ENCODE data around the gene SDK1.
A peak's percentile ranks its signal among the peaks of the same experiment; 100 is the strongest.

SDK1 gene

GRCh38 chr7:4017081-4017480 lies 716.0 kb downstream of the SDK1 start:
- no peak for DNase-seq (ENCODE audit: low read depth)

GRCh38 chr7:4017785-4018184 lies 716.7 kb downstream of the SDK1 start:
- DNase-seq (ENCODE audit: low read depth), result no peak

DNA sequence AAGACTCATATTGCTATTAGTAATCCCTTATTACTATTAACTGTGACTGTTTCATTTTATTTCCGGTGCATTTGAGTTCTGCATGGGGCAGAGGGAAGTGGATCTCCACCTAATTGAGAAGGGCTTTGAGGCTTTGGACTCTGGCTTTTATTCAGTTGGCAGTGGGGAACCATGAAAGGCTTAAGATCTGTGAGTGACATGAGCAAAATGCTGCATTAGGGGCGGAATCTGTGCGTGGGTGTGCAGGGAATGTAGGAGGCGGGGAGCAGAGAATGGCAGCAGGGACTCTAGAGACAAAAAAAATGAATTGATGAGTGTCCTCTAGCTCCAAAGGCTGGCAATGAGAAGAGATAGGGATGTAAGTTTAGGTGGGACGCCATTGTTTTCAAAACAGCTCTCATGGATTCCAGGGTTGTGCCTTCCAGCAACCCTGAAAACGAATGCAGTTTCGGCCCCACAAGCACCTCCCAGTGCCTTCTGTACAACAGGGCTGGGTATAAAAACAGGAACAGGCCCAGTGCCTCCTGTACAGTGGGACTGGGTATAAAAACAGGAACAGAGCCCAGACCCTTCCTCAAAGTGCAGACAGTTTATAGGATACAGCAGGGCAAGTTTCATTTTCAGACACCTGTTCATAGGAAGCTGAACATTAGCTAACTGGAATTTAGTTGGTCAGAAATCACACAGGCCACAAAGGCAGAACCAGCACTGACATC lies 717.7 kb downstream of the SDK1 start:
- DNase-seq (ENCODE audit: low read depth), result no peak

DNA sequence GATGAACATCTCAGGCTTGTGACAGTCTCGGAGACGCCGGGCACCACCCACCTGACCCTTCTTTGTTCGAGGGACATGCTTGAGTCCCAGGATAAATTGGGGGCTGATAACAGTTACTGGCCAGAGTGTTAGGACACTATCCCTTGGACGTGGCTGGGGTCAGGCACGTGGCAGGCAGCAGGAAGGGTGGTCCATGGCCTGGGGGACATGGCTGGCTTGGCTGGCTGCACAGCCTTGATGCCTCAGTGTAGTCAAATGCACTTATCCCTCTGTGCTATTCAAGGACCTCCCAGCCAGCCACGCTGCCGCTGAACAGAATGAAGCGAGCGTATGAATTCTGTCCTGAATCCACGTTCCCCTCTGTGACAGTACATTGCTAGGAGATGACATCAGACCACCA lies 719.0 kb downstream of the SDK1 start:
- DNase-seq (ENCODE audit: low read depth), result no peak

DNA sequence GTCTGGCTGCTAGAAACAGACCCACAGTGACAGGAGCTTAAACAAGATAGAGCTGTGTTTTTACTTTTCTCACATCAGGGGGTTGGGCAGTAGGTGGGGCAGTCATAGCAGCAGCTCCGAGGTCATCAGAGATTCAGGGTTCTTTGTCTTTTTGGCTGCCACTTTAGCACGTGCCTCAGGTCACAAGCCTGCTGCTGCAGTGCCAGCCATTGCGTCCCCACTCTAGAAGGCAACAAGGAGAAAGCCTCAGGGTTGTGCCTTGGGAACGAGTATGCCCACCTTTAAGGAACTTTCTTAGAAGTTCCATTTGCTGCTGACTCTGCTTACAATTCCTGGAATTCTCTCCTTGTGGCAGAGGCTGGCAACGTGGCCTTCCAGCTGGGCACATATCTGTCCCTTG lies 720.4 kb downstream of the SDK1 start:
- DNase-seq (ENCODE audit: low read depth), result no peak

DNA sequence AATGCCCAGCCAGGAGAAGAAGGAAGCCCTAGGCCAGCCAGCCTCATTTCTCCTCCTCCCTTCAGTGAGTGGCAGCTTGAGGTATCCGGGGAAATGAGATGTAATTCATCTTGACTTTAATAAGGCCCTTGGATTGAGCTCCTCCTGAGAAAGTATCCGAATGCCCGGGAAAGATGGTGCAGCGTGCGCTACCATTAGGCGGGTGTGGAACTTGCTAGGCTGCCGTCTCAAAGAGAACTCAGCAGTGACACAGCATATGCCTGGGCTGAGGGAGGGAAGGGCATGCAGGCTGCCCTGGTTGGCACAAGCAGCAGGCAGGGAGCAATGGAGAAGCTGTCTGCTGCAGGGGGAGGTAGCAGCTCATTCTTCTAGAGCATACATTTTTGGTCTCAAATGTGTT lies 721.2 kb downstream of the SDK1 start:
- no peak for DNase-seq (ENCODE audit: low read depth)

GRCh38 chr7:4023502-4023901 lies 722.5 kb downstream of the SDK1 start:
- no peak for DNase-seq (ENCODE audit: low read depth)

DNA sequence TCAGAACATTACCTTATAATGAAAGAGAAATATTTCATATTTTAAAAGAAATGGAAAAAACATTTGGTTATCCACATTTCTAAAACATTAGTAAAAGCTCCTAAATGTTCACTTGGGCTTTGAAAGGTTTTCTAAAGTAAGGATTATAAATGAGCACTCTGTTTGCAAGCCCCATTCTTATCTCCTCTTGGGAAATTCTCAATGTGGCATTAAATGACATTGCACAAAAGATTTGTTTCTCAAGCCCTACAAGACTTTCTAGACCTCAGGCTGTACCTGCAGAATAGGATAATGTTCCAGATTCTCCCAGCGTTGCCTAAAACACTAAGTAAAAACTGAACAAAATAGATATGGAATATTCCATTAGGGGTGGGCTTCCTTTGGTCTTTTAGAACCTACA lies 723.1 kb downstream of the SDK1 start:
- DNase-seq (ENCODE audit: low read depth), result peak; percentile 6

DNA sequence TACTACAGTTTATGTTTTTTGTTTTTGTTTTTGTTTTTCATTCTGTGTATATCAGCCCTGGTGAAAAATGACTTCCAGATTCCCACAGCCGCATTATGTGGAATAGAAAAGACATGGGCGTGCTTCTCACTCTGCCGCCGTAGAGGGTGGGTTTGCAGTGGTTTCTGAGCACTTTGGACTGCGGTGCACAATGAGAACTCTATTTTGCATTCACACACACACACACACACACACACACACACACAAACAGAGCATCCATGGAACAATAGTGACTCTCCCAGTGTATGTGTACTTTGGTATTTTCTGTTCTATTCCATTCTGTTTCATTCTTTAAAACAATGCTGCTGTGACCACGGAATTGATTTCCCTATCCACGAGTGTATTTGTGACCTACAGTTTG lies 723.8 kb downstream of the SDK1 start:
- no peak for DNase-seq (ENCODE audit: low read depth)

GRCh38 chr7:4025210-4025609 lies 724.2 kb downstream of the SDK1 start:
- no peak for DNase-seq (ENCODE audit: low read depth)

DNA sequence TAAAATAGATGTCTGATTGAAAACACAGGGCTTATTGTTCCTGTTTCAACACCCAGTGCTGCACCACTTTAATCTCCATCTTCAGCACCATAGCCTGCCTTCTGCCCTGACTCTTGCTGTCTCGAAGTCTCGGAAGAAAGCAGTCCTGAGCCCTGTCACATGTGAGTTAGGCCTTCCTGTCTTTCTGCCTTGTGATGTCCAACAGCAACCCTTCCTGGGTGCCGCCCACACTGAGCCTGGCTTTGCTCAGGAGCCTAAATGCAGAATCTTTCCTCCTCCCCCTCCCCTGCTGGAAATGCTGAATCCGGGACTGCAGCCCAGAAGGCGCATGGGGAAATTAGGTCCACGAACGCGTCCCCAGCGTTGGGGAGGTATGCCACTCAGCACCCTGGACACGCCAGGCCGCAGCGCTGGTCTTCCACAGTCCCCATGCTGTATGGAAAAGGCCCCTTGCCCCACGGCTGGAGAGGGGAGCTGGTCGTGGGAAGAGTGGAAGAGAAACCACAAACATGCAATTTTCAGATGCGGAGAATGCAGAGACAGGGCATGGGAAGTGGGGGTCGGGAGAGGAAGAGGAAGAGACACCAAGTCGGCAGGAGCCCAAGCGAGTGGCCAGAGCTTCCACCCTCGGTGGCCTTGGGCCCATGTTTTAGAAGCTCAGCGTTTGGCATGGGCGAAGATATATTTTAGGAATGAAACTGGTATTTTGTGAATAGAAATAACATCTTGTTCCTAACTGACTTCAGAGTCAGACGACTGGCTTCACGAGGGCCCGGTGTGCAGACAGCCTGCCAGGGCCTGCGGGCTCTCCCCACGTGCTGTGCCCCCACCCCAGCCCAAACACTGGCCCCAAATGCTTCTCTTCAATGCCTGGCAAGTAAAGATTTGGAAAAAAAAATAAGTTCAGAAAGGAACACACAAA lies 724.9 kb downstream of the SDK1 start:
- DNase-seq (ENCODE audit: low read depth), result peak; percentile 36

- no peak for DNase-seq (ENCODE audit: low read depth)
These were observed 726.0 kb downstream of the SDK1 start for GRCh38 chr7:4026941-4027486.

- no peak for DNase-seq (ENCODE audit: low read depth)
These were observed 727.2 kb downstream of the SDK1 start for GRCh38 chr7:4028221-4028620.

GRCh38 chr7:4029941-4030340 lies 728.9 kb downstream of the SDK1 start:
- DNase-seq (ENCODE audit: low read depth), result no peak

DNA sequence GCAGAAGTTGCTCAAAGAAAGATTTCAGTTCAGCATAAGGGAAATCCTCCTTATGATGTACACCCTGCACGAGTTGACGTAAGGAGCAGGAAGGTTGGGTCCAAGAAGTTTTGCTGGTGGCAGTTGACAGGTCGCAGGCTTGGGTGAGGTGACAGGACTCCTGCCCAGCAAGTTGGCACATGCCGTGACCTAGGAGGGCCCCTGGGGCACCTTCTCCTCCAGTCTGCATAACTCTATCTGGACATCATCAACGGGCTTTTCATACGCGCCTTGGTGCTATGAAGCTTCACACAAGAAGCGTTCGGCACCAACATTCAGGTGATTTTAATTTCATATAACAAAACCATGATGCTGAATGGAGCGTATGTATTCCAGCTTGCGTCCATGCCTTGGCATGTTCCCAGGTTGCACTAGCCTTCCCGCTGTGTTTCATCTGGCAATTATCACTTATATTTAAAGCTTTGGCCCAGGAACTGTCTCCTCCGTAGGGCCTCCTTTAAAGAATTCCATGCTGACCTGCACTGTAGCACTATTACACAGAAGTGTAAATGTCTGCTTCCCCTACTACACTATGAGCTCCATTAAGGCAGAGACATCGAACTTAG lies 729.4 kb downstream of the SDK1 start:
- no peak for DNase-seq (ENCODE audit: low read depth)

- DNase-seq (ENCODE audit: low read depth), result no peak
These were observed 732.9 kb downstream of the SDK1 start for GRCh38 chr7:4033996-4034395.

DNA sequence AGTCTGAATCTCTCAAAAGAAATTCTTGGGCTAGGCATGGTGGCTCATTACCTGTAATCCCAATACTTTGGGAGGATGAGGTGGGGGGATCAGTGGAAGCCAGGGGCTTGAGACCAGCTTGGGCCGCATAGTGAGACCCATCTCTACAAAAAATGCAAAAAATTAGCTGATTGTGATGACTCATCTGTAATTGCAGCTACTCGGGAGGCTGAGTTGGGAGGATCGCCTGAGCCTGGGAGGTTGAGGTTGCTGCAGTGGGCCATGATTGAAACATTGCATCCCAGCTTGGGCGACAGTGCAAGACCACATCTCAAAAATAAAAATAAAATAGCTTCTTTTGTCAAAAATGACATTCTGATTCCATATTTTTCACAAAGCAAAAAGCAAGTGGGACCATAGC lies 736.3 kb downstream of the SDK1 start:
- DNase-seq (ENCODE audit: low read depth), result no peak

- no peak for DNase-seq (ENCODE audit: low read depth)
These were observed 736.8 kb downstream of the SDK1 start for GRCh38 chr7:4037877-4038276.

- DNase-seq (ENCODE audit: low read depth), result no peak
These were observed 739.3 kb downstream of the SDK1 start for GRCh38 chr7:4040109-4040928.

GRCh38 chr7:4042402-4043045 lies 741.5 kb downstream of the SDK1 start:
- no peak for DNase-seq (ENCODE audit: low read depth)

DNA sequence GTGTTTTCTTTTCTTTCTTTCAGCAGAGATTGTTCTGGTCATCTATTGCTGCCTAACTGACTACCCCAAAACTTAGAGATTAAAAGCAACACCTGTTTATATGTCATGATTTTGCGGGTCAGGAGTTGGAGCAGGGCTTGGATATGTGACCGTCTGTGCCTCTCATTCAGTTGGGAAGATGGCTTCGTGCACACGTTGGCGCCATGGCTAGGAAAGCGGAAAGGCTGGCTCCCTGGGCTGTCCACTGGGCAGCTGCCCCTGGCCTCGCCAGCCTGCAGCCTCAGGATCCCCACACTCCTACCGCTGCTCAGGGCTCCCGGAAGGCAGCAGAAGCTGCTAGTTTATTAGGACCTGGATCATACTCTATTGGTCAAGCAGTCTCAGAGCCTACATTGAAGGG lies 742.9 kb downstream of the SDK1 start:
- no peak for DNase-seq (ENCODE audit: low read depth)
